Measurements from ENCODE around the gene TMEM45B. TPM values are rescaled to one million over a fixed set of nuclear protein-coding genes. Genes with fewer than 3 reads are reported as not detected.
"Not testable (repeated sequence)": the region's sequence is repeated elsewhere in the genome, so short reads cannot be mapped to it uniquely, and the experiment has no call there.

The TMEM45B gene
- total and polyA plus RNA-seq, 8 donors = 0.51 to 3.1 (median 1.6) TPM

- Histone ChIP-seq H3K4me3 (no peak overlapping the region), H3K9me3 (no peaks in the 10 kb centered on the region), H3K4me1 (no peaks in the 10 kb centered on the region), H3K36me3 (no peaks in the 10 kb centered on the region), H3K27ac (no peak overlapping the region), H3K27me3 (no peaks in the 10 kb centered on the region)
- ATAC-seq (no peak), DNase-seq (no peak), FAIRE-seq (no peak)
- intact Hi-C loops (cut with DNase I) = no loop called here
- 72 to 79% methylated on average over 4 of the region's 4 CpGs for WGBS, 2 donors
- no peak for TF ChIP-seq CTCF (IDR thresholded peaks at IDR 0.05)
Observed at GRCh38 chr11:129803533-129803932, 12.1 kb upstream of the TMEM45B start.

- no peak for ATAC-seq
- no peaks in the 10 kb centered on the region for H3K36me3 ChIP-seq
- no peak overlapping the region for H3K27ac ChIP-seq
- H3K4me3 ChIP-seq = no peak overlapping the region
- TF ChIP-seq CTCF (IDR thresholded peaks at IDR 0.05) = no peak
- FAIRE-seq = no peak
- no peaks in the 10 kb centered on the region for H3K4me1 ChIP-seq
- no peaks in the 10 kb centered on the region for H3K9me3 ChIP-seq
- intact Hi-C loops (cut with DNase I) = no loop called here
- H3K27me3 ChIP-seq = no peaks in the 10 kb centered on the region
- 71 to 88% methylated on average over 3 of the region's 3 CpGs for WGBS, 2 donors
- no peak for DNase-seq
Observed at GRCh38 chr11:129804012-129804411, 11.6 kb upstream of the TMEM45B start.

GRCh38 chr11:129808241-129808640, 7.4 kb upstream of the TMEM45B start:
- intact Hi-C loops (cut with DNase I) = not testable (repeated sequence)

GRCh38 chr11:129813231-129813791, 2.3 kb upstream of the TMEM45B start:
- Histone ChIP-seq H3K9me3 (no peaks in the 10 kb centered on the region), H3K27me3 (no peaks in the 10 kb centered on the region), H3K4me1 (no peaks in the 10 kb centered on the region), H3K36me3 (no peaks in the 10 kb centered on the region), H3K27ac (no peak overlapping the region), H3K4me3 (no peak overlapping the region)
- ATAC-seq (no peak), DNase-seq (no peak), FAIRE-seq (no peak)
- intact Hi-C loops (cut with DNase I) = no loop called here
- 68 to 79% methylated on average over 12 of the region's 12 CpGs for WGBS, 2 donors
- TF ChIP-seq CTCF (IDR thresholded peaks at IDR 0.05) = no peak

More at GRCh38 chr11:129808241-129808640, 7.4 kb upstream of the TMEM45B start:
- H3K9me3 ChIP-seq, H3K36me3 ChIP-seq, FAIRE-seq, ATAC-seq, DNase-seq, H3K27ac ChIP-seq, H3K4me3 ChIP-seq, H3K4me1 ChIP-seq, H3K27me3 ChIP-seq: not testable (repeated sequence)
- 85 to 90% methylated on average over 2 of the region's 2 CpGs for WGBS, 2 donors

- H3K27ac ChIP-seq = no peak overlapping the region
- no peak for FAIRE-seq
- 86% methylated on average over 24 of the region's 24 CpGs for WGBS, 2 donors
- no peak for TF ChIP-seq CTCF (IDR thresholded peaks at IDR 0.05)
- intact Hi-C loops (cut with DNase I) = no loop called here
- ATAC-seq = no peak
- no peaks in the 10 kb centered on the region for H3K36me3 ChIP-seq
- no peaks in the 10 kb centered on the region for H3K9me3 ChIP-seq
- H3K4me3 ChIP-seq = no peak overlapping the region
- no peaks in the 10 kb centered on the region for H3K4me1 ChIP-seq
- no peaks in the 10 kb centered on the region for H3K27me3 ChIP-seq
- no peak for DNase-seq
Observed at GRCh38 chr11:129814244-129815014, 1.2 kb upstream of the TMEM45B start.

Data from pancreas (tissue), 10 donors.